Measurements from ENCODE around the gene HERC2.
"Not testable (repeated sequence)": the region's sequence is repeated elsewhere in the genome, so short reads cannot be mapped to it uniquely, and the experiment has no call there.

Gene HERC2

GRCh38 chr15:28179270-28179669 is 142.7 kb downstream of the HERC2 start:
- DNase-seq = no peak

GRCh38 chr15:28178727-28179126 is 143.3 kb downstream of the HERC2 start:
- DNase-seq = no peak

DNA sequence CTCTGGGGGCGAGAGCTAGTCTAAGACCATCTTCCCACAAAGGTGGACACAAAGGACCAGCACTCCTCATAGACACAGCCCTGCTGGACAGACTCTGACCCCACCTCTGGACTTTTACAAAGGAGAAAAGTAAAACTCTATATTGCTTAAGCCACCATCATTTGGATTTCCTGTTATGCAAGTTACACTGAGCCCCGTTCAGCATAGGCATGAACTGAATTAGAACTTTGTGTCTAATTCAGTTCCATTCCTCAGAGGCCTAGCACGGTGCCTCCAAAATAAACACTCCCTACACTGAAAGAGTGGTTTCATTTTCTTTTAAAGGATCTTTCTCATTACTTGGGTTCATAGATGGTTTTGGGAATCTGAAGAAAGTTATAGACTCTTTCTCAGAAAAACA is 143.7 kb downstream of the HERC2 start:
- no peak for DNase-seq

- no peak for DNase-seq
Observed at GRCh38 chr15:28169366-28169765, 152.6 kb downstream of the HERC2 start.

GRCh38 chr15:28168405-28169121 is 153.4 kb downstream of the HERC2 start:
- not testable (repeated sequence) for DNase-seq

DNA sequence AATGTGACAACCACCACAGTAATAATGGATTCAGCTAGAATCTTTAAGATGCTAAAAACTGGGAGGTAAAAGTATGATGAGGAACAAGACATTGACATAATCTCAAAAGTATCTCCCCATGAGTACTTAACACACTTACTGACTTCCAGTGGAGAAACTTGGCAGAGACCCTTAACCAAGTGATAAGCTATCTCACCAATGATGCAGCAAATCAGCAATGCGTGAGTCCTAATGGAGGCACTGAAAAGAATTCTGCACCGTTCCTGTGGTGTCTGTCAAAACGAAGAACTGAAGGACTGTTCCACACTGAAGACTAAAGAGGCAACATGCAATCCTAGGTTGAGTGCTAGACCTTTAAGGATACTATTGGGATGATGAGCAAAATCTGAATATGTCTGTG is 154.9 kb downstream of the HERC2 start:
- no peak for DNase-seq

GRCh38 chr15:28165791-28166190 is 156.2 kb downstream of the HERC2 start:
- DNase-seq = no peak

DNA sequence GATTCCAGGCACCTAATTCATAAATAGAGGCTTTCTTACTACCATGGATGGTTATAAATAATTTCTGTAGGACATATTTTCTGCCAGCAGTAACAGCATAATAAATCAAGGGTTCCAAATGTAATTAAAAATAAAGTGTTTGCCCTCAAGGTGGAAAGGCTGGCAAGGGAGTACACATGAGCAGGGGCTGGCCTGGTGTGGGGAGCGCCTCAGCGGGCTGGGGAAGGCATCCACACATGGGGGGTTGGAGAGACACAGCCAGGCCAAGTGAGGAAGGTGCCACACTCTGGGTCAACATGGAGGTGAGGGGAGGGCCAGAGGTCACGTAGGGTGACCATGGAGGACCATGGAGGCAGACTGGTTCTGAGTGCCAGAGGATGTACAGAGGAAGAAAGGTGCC is 157.1 kb downstream of the HERC2 start:
- DNase-seq = no peak

- no peak for DNase-seq
Observed at GRCh38 chr15:28154283-28154682, 167.7 kb downstream of the HERC2 start.

- DNase-seq = no peak
Observed at GRCh38 chr15:28153492-28154119, 168.4 kb downstream of the HERC2 start.

- DNase-seq = not testable (repeated sequence)
Observed at GRCh38 chr15:28152538-28152923, 169.4 kb downstream of the HERC2 start.

GRCh38 chr15:28151864-28152537 is 170.0 kb downstream of the HERC2 start:
- not testable (repeated sequence) for DNase-seq

DNA sequence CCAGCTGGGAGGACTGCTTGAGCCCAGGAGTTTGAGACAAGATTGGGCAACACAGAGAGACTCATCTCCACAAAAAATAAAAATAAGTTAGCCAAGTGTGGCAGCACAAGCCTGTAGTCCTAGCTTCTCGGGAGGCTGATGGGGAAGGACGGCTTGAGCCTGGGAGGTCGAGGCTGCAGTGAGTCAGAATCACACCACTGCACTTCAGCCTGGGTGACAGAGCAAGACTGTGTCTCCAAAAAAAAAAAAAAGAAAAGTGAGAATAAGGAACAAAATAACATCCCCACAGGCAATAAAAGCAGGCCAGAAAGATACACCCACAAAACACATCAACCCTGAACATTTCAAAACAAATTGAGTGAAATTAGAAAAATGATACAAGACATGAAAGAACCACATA is 174.2 kb downstream of the HERC2 start:
- no peak for DNase-seq

GRCh38 chr15:28145419-28145818 is 176.6 kb downstream of the HERC2 start:
- not testable (repeated sequence) for DNase-seq

DNA sequence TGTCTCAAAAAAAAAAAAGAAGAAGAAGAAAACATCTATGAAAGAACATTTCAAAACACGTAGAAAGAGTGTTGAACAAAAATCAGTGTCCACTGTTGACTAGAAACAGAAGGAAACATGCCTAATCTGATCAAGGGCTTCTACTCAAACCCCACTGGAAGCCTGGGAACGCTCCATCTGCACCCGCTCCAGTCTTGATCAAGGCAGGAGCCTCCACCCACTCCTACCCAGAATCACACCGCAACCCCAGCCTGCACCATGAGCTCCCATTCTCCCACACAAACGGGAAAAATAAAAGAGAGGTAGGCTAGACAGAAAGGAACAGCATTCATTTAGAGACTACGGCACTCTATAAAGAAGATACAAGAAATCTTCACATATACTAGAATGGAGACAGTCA is 181.9 kb downstream of the HERC2 start:
- DNase-seq = no peak

DNA sequence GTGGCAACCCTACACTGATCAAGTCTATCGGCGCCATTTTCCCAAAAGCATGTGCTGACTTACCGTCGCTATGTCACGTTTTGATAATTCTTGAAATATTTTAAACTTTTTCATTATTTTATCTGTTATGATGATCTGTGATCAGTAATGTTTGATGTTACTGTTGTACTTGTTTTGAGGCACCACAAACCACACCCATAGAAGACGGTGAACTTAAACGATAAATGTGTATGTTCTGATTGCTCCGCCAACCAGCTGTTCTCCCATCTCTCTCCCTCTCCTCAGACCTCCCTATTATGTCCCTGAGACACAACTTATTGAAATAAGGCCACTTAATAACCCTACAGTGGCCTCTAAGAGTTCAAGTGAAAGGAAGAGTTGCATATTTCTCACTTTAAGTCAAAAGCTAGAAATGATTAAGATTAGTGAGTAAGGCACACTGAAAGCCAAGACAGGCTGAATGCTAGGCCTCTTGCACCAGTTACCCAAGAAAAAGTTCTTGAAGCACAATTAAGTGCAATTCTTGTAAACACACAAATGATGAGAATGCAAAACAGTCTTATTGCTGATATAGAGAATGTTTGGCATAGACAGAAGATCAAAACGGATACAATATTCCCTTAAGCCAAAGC is 184.5 kb downstream of the HERC2 start:
- DNase-seq = not testable (repeated sequence)

DNA sequence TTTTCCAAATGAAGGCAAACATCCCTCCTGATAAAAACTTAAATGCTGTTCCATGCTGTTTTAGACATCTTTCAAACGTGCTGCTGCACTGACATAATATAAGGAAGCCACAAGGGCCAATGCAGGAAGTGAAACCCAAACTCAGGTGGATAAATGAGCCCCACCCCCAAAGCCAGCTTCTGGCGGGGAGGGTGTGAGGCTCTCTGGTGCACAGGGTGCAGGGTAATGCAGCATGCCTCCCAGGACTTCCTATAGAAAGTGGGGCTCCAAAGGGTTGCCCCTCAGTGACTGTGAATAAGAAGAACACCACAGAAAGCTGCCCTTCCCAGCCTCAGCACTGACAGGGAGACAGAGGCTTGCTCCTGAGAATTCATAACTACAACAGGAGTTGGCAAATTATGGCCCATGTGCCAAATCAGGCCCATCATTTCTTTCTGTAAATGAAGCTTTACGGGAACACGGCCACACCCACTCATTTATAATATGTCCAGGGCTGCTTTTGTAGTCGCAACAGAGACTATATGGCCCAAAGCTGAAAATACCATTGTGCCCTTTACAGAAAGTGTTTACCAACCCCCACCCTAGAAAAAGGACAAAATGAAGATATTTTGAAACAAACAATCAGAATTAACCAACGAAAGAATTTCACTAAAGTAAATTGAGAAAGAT is 185.6 kb downstream of the HERC2 start:
- DNase-seq = not testable (repeated sequence)

DNA sequence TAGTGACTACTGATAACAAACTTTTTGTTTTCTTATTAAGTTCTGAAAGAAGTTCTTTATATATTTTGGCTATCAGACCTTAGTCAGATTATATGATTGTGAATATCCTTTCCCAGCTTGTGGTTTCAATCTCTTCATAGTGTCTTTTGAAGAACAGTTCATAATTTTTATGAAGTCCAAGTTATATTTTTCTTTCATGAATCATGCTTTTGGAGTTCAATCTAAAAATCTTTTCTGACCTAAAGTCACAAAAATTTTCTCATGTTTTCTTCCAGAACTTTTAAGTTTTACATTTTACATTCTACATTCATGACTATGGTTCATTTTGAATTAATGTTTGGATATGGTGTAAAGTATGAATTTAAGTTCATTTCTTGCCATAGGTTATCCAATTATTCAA is 188.7 kb downstream of the HERC2 start:
- DNase-seq = no peak

GRCh38 chr15:28132524-28133275 is 189.3 kb downstream of the HERC2 start:
- no peak for DNase-seq

GRCh38 chr15:28131946-28132345 is 190.0 kb downstream of the HERC2 start:
- DNase-seq = no peak

- no peak for DNase-seq
Observed at GRCh38 chr15:28131400-28131799, 190.6 kb downstream of the HERC2 start.

DNA sequence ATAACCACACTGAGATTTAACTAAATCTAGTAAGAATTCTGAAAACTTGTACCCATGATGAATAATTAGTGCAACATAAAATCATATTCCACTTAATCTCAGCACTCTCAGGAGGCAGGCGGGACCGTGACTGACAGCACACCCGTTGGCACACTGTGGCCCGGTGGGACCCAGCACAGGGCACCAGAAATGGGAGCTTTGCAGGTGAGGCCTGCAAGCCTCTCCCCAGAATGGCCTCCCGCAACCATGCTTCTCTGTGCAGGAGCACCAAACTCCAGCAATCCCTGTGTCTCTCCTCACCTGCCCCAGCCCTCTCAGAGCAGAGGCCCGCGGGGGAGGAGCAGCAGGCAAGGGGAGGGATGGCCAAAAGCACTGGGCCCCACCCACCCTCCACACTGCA is 191.3 kb downstream of the HERC2 start:
- no peak for DNase-seq

Measured in right hindlimb (tissue), 1 donor.